ENCODE measurements around the gene PTP4A1.

PTP4A1 gene

GRCh38 chr6:63611560-63611959 lies 39.3 kb downstream of the PTP4A1 start:
- Histone ChIP-seq H3K4me3 (ENCODE audit: low read depth in 1 of 2, low read length in 1 of 2) (no peak overlapping the region), H3K27ac (no peak overlapping the region), H3K9me3 (no peaks in the 10 kb centered on the region), H3K4me1 (ENCODE audit: control insufficient read depth in 1 of 2, insufficient read depth in 1 of 2, low read depth in 1 of 2, low read length in 1 of 2) (no peaks in the 10 kb centered on the region), H3K36me3 (no peaks in the 10 kb centered on the region), H3K27me3 (no peaks in the 10 kb centered on the region)
- no peak for TF ChIP-seq CTCF (IDR thresholded peaks at IDR 0.05)

- Histone ChIP-seq H3K9me3 (no peaks in the 10 kb centered on the region), H3K27ac (no peak overlapping the region), H3K36me3 (no peaks in the 10 kb centered on the region), H3K27me3 (no peaks in the 10 kb centered on the region), H3K4me1 (ENCODE audit: control insufficient read depth in 1 of 2, insufficient read depth in 1 of 2, low read depth in 1 of 2, low read length in 1 of 2) (no peaks in the 10 kb centered on the region), H3K4me3 (ENCODE audit: low read depth in 1 of 2, low read length in 1 of 2) (no peak overlapping the region)
- TF ChIP-seq CTCF (IDR thresholded peaks at IDR 0.05), result no peak
Observed at GRCh38 chr6:63615590-63615989, 43.3 kb downstream of the PTP4A1 start.
